Fibroblast of the aortic adventitia (primary cell): ENCODE results near the gene FAM200B. TPM values are rescaled to one million over a fixed set of nuclear protein-coding genes. Genes with fewer than 3 reads are reported as not detected.

Experiments used
- DNase-seq: peaks from one replicate; pipeline ENCODE4 v3.0.0-alpha.2; 2010; ENCODE audit warnings: low read depth
- H3K4me3 ChIP-seq: 2 replicates; pipeline ENCODE4 v1.5.1; 2011; ENCODE audit warnings: low read depth, mild to moderate bottlenecking, control low read depth, low read length, moderate library complexity
- CTCF ChIP-seq: IDR thresholded peaks from 2 replicates; pipeline ENCODE4 v1.5.1; 2011; ENCODE audit warnings: mild to moderate bottlenecking, low read length, control low read depth, inconsistent platforms; ENCODE audit not compliant: insufficient read depth
- total RNA-seq: library from RNA; depleted of rRNA; stranded (reverse); fragments of >200 nt; gene quantifications from 2 replicates; pipeline ENCODE4 v1.2.3, GENCODE V29; 2012; ENCODE audit warnings: low replicate concordance

The FAM200B gene
- total RNA-seq, 1 donor, result 35.3 TPM

- no peak for DNase-seq
- no peak for TF ChIP-seq CTCF
- no peak overlapping the region for H3K4me3 ChIP-seq
These were observed 14.6 kb upstream of the FAM200B start for GRCh38 chr4:15667006-15667405.

GRCh38 chr4:15668566-15669435, 12.8 kb upstream of the FAM200B start:
- TF ChIP-seq CTCF, result no peak
- no peak overlapping the region for H3K4me3 ChIP-seq
- no peak for DNase-seq

- no peak for TF ChIP-seq CTCF
- H3K4me3 ChIP-seq, result no peak overlapping the region
These were observed 11.1 kb upstream of the FAM200B start for GRCh38 chr4:15670576-15670975.

GRCh38 chr4:15672101-15672500, 9.5 kb upstream of the FAM200B start:
- DNase-seq, result no peak
- TF ChIP-seq CTCF, result no peak
- no peak overlapping the region for H3K4me3 ChIP-seq

More at GRCh38 chr4:15670576-15670975, 11.1 kb upstream of the FAM200B start:
- DNase-seq, result no peak

GRCh38 chr4:15673337-15673736, 8.3 kb upstream of the FAM200B start:
- TF ChIP-seq CTCF, result no peak
- no peak for DNase-seq
- H3K4me3 ChIP-seq, result no peak overlapping the region

GRCh38 chr4:15674046-15674445, 7.6 kb upstream of the FAM200B start:
- DNase-seq, result no peak
- TF ChIP-seq CTCF, result no peak
- H3K4me3 ChIP-seq, result no peak overlapping the region
